Hepatic stellate cell (primary cell): ENCODE data around the gene CLIP1.
A peak's percentile ranks its signal among the peaks of the same experiment; 100 is the strongest.
"Not testable (repeated sequence)": the region's sequence is repeated elsewhere in the genome, so short reads cannot be mapped to it uniquely, and the experiment has no call there.

Experiments
- DNase-seq: peaks from one replicate; pipeline ENCODE4 v3.0.0; 2011; ENCODE audit warnings: low spot score

Gene CLIP1

DNA sequence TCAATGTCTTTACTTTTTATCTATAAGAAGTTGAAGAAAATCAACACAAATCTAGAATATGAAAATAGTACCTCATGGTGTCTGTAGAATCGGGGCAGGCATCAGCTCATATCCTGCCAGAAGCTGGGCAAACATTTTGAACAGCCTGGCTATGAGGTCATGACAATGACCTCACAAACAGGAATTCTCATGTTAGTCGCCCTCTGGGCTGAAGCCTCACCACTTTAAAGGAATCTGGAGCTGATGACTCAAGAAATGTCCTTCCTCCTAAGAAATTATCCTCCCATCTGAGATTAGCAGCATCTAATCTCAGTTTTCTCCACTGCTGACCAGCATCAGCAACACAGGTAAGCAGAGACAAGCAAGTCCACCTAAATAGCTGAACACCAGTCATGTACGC lies 27.1 kb downstream of the CLIP1 start:
- DNase-seq = peak; percentile 49

DNA sequence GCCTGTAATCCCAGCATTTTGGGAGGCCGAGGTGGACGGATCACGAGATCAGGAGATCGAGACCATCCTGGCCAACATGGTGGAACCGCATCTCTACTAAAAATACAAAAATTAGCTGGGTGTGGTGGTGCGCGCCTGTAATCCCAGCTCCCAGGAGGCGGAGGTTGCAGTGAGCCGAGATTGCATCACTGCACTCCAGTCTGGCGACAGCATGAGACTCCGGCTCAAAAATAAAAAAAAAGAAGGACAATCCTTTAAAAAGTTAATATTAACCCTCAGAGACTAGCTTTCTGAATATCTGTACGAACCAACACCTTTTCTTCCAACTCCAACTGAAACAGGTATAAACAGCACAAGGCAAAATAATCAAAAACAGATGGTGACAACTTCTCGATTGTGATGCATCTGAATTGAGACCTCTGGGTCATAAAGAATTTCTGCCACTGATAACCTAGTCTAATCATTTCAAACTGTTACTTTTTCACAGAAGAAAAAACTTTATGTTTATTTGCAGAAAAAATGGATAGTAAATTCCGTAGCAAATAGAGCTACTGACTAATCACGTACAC lies 27.8 kb downstream of the CLIP1 start:
- DNase-seq = no peak

DNA sequence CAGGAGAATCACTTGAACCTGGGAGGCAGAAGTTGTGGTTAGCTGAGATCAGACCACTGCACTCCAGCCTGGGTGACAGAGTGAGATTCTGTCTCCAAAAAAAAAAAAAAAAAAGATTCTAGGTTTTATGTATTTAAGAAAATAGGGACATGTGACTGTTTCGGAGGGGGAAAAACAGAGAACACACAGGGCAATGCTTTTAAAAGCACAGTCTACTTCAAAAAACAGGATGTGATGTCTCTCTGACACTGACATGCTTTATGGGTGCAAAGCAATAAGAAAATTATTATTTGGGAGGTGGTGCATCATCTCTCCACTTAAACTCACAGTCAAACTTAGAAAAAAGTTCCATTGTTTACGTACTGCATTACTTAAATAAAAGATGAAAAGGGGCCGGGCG lies 28.7 kb downstream of the CLIP1 start:
- DNase-seq = no peak

DNA sequence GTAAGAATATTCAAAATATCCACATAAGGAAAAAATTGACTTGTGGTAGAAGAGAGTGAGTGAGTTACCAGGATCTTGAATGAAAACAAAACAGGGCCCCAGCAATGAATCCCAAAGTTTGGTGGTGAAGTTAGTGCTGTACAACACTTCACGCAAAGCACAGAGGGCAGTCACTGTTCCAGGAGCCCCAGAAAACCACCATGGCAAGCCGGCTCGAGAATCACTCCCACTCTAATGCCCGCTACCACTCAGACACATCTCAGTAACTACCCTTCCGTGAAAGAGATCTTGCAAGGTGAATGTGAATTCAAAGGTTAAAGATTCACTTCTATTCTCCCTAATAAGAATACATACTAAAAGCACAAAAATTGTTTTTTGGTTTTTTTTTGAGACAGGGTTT lies 30.1 kb downstream of the CLIP1 start:
- no peak for DNase-seq

DNA sequence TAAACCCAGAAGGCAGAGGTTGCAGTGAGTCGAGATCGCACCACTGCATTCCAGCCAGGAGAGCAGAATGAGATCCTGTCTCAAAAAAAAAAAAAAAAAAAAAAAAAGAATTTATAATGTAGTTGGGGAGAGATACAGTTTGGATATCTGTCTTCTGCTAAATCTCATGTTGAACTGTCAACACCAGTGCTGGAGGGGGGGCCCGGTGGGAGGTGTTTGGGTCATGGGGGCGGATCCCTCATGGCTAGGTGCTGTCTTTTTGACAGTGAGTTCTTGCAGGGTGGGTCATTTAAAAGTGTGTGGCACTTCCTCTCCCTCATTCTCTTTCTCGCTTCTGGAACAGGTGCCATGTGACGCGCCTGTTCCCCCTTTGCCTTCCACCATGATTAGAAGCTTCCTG lies 32.8 kb downstream of the CLIP1 start:
- no peak for DNase-seq

DNA sequence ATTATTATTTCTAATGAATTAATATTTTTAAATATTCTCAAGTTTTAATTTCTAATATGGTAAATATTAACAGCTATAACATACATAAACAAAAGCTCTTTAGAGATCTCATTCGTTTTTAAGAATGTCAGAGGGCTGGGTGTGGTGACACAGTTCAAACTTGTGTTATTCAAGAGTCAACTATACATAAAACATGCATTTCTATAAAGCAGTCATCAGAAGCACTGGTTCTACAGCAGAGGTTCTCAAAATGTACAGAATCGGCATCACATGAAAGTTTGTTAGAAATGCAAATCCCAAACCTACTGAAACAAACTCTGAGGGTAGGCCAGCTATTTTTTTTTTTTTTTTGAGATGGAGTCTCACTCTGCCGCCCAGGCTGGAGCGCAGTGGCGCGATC lies 34.6 kb downstream of the CLIP1 start:
- DNase-seq = no peak

DNA sequence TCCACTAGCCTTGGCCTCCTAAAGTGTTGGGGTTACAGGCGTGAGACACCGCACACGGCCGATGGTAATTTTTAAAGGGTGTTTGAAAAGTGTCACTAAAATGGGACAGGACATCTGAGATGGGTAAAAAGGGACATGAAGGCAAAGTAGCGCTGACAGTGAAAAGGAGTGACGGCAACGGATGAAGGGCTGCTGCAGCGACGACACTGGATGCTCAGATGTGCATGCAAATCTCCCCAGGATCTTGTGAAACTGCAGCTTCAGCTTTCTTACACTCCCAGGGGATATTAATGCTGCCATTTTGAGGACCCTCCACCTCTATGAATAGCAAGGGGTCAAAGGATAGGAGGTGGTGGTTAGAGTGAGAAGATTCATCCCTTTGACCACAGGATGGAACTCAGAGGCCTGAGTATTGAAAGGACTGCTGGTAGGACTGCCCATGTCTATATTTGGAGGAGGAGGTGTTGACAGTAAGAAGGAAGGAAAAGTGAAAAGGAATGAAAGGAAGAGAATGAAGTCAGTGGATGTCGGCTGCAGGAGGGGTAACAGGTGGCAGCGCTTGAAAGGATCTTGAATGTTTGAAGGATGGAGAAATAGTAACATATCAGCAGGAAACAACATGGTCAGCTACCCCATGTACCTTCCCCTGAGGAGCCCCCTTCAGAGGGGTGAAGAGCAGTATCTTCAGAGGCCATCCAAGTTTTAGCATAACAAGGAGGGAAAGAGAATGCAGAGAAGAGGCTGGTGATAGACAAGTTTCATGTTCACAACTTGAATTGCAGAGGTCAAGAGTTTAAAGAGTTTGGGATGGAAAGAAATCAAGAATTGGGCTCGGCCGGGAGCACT lies 37.1 kb downstream of the CLIP1 start:
- DNase-seq = no peak

DNA sequence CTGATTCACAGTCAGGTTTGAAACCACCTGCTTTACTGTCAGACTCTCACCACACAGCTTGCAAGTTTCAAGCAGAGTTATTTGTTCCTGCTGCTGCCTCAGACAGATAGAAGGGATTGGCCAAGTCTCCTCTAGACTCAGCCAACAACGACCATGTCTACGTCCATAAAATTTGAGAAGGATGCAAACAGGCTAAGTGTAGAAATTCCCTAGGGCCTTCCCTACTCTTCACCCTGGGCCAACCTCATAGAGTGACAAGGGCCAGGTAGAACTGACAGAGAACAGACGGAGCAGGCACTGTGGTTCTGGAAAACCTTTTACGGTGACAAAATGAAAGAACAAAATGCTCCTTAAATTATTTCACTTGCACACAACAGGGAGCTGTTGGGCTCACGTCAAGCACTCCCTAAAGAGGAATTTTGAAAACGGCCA lies 39.5 kb downstream of the CLIP1 start:
- no peak for DNase-seq

DNA sequence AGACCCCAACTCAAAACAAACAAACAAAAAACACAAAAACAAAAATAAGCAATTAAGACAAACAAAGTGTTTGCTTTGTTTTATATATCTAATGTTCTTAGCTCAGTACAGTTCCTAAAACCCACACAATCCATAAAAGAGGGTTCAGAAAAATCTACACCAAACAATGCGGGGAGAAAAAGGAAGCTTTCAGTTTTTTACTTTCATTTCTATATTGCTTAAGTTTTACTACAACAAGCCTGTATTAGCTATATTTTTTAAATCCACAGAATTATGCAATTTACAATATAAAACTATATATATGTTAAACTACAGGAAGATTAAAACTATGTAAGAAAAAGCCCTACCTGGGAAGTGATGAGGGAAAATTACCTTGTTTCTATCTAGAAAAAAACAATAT lies 41.4 kb downstream of the CLIP1 start:
- no peak for DNase-seq

DNA sequence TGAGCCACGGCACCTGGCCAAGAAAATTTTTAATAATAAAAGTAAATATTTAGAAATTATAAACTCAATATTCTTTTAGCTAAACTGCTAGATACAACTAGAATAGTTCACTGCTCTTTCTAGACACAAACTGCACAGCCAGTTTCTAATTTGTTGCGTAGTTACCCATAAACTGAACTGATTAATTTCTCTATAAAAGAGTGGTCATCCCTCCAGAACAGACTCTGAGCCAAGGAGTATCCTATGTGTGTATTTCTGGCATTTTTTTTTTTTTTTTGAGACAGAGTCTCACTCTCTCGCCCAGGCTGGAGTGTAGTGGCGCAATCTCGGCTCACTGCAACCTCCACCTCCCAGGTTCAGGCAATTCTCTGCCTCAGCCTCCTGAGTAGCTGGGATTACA lies 45.7 kb downstream of the CLIP1 start:
- not testable (repeated sequence) for DNase-seq

DNA sequence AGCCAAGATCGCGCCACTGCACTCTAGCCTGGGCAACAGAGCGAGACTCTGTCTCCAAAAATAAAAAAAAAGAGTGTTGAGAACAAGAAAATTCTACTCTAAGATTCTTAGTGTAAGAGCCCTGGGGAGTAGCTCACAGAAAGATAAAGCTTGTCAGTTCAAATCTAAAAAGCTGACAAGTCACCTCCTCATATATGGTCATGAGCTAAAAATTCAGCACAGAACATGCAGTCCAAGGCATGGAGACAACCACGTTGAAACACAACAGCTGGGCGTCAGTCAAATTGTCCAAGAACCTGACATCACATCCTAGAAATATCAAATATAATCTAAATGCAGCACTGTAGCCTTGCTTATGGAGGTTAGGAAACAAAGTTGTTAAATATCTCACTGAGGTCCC lies 47.8 kb downstream of the CLIP1 start:
- no peak for DNase-seq

DNA sequence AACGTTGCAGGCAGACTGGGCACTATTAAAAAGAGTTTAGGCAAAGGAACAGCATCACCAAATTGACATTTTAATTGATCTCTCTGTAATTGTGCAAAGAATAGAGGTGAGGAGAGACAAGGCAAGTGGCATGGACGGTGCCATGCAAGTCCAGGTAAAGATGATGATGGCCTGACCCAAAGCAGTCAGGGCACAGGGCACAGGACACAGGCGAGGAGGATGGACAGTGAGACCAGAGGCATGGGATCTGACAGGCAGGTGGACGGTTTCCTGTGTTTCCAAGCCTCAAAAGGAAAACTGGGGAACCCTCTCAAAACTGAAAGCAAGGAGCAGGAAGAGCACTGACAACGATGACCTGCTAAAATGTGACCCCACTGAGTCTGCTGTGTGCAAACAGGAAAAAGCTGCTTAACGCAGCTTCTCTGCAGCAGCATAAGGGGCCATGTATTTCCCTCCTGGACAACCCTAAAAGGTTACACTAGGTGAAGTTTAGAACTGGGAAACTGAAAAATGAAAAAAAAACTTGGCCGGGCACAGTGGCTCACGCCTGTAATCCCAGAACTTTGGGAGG lies 50.9 kb downstream of the CLIP1 start:
- no peak for DNase-seq

DNA sequence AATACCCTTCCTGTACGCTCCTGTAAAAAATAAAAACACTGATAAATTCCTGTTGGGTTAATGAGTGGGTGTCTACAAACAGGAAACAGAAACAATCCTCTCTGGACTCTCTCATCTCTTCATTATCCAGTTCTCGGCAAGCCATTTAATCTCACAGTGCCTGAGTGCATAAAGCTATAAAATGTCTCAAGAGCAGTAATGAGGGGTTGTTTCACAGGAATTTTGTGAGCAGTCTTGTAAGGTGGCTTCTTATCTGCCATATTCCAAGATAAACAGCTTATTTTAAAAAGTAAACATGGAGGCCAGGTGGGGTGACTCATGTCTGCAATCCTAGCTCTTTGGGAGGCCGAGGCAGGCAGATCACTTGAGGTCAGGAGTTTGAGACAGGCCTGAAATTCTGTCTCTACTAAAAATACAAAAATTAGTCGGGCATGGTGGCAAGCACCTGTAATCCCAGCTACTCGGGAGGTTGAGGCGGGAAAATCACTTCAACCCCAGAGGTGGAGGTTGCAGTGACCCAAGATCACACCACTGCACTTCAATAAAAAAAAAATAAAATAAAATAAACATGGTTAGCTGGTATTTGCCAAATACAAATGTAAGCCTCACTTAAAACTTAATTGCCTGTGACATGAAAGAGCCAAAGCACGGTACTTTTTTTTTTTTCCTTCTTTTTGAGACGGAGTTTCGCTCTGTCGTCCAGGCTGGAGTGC lies 54.0 kb downstream of the CLIP1 start:
- no peak for DNase-seq

DNA sequence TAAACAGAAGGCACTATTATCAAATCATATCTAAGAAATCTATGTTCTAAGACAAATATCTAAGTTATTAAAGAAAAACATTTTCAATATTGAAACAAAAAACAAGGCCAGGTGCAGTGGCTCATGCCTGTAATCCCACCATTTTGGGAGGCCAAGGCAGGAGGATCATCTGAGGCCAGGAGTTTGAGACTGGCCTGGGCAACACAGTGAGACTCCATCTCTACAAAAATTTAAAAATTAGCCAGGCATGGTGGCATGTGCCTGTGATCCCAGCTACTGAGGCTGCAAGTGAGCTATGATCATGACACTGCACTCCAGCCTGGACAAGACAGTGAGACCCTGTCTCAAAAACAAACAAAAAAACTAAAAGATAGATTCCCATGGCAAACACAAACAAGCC lies 54.8 kb downstream of the CLIP1 start:
- not testable (repeated sequence) for DNase-seq

DNA sequence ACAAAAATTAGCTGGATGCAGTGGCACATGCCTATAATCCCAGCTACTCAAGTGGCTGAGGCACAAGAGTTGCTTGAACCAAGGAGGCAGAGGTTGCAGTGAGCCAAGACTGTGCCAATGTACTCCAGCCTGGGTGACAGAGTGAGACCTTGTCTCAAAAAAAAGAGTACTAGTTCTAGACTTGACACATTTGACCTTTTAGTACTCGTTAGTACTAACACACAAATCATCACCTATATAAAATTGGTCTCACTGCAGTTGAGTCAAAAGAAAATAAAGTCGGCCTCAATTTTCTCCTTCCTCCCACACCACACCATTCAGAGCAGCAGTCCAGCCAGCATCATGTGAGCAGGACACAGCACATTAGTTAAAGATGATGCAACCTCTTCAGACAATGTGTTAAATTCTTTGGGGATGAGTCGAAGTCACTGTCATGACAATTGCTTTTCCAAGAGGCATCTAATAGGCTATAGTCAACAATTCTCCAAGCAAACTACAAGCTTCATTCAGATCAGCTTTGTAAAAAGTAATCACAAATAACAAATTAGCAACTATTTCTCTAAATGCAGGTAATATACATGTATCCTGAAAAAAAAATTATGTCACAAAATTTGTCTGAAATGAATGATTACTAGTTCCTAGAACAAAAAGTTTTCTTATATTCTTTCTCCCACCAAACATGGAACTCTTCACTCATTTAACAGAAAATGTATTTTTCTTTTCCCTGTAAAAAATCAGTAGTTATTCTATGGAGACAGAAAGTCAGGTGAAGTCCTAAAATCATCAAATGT lies 55.6 kb downstream of the CLIP1 start:
- DNase-seq = peak; percentile 80

DNA sequence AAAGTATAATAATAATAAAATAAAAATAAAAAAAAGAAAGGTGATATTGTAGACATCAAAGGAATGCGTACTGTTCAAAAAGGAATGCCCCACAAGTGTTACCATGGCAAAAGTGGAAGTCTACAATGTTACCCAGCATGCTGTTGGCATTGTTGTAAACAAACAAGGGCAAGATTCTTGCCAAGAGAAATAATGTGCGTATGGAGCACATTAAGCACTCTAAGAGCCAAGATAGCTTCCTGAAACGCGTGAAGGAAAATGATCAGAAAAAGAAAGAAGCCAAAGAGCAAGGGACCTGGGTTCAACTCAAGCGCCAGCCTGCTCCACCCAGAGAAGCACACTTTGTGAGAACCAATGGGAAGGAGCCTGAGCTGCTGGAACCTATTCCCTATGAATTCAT lies 57.2 kb downstream of the CLIP1 start:
- DNase-seq = not testable (repeated sequence)

DNA sequence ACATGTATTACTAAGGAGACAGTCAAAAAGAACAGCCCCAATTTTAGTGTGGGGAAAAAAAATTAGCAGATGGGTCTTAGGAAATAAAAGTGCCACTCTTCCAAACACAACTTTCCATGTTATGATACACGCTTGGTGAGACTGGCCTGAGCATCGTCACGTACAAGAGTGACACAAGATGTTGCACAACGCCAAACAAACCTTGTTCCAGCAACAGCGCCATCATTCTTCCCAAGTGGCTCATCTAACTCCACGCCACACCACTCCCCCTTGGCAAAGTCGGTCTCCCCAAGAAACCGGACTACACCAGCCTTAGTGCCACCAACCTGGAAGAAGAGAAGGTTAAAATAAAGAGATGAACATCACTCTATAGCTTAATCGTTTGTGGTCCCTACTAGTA lies 58.7 kb downstream of the CLIP1 start:
- DNase-seq = no peak

DNA sequence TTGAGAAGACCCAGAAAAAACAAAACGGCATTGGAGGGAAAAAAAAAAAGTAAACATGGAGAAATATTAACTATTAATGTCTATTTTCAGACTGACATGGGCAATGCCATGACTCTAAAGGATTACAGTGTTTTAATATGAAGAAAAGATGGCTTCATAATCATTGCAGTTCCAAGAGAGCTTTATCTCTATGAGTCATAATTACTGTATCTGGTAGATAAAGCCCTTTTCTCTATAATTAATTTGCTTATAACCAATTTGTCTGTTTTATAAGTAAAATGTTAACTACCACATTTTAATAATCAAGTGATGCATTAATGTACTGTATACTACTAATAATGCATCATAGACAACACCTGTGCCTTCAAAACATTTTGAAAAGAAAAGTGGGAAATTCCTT lies 59.7 kb downstream of the CLIP1 start:
- no peak for DNase-seq

DNA sequence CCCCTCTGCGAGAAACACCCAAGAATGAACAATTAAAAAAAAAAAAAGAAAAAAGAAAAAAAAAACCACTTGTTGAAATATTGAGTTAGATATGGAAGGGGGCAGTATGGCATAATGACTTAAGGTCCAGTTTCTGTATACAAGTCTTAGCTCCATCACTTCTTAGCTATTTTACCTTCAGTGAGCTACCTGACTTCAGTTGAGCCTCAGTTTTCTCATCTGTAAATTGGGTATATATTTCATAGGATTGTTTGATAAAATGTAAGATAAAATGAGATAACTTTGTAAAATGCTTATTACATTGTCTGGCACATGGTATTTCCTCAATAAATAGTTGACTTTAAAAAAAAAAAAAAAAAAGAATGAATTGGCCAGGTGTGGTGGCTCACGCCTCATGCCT lies 64.1 kb downstream of the CLIP1 start:
- DNase-seq = not testable (repeated sequence)

DNA sequence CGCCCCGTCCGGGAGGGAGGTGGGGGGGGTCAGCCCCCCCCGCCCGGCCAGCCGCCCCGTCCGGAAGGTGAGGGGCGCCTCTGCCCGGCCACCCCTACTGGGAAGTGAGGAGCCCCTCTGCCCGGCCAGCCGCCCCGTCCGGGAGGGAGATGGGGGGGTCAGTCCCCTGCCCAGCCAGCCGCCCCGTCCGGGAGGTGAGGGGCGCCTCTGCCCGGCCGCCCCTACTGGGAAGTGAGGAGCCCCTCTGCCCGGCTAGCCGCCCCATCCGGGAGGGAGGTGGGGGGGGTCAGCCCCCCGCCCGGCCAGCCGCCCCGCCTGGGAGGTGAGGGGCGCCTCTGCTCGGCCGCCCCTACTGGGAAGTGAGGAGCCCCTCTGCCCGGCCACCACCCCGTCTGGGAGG lies 64.9 kb downstream of the CLIP1 start:
- DNase-seq = not testable (repeated sequence)

DNA sequence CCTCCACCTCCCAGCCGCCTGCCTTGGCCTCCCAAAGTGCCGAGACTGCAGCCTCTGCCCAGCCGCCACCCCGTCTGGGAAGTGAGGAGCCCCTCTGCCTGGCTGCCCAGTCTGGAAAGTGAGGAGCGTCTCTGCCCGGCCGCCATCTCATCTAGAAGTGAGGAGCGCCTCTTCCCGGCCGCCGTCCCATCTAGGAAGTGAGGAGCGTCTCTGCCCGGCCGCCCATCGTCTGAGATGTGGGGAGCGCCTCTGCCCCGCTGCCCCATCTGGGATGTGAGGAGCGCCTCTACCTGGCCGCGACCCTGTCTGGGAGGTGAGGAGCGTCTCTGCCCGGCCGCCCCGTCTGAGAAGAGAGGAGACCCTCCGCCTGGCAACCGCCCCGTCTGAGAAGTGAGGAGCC lies 65.5 kb downstream of the CLIP1 start:
- DNase-seq = not testable (repeated sequence)

DNA sequence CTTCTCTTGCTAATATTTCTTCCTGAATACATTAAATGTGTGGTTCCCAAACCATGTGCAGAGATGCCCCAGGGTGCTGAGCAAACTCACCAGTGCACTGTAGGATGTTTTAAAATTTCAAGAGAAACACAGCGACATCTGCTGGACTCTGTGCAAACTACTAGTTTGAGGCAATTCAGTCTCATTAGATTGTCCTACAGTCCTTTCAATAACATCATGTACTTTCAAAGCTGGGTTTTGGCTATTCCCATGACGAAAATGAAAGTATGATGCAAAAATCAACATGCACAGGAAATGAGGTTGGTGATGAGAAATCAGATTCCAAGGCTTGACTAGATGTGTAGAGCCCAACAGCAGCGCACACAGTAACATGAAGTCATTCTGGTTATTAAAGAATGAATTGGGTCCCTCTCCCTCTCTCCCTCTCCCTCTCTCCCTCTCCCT lies 66.3 kb downstream of the CLIP1 start:
- DNase-seq = peak; percentile 42
